PFSK-1 (cell line): ENCODE measurements around the gene EGFL7.

Experiments
- POLR2AphosphoS5 ChIP-seq: IDR thresholded peaks from 2 replicates; pipeline ENCODE4 v1.6.1; 2012; ENCODE audit warnings: low read depth, mild to moderate bottlenecking, control low read depth, low read length, moderate library complexity
- TAF1 ChIP-seq: IDR thresholded peaks from 2 replicates; pipeline ENCODE4 v1.6.1; 2012; ENCODE audit warnings: low read length, control low read depth, borderline replicate concordance; ENCODE audit not compliant: insufficient read depth

DNA sequence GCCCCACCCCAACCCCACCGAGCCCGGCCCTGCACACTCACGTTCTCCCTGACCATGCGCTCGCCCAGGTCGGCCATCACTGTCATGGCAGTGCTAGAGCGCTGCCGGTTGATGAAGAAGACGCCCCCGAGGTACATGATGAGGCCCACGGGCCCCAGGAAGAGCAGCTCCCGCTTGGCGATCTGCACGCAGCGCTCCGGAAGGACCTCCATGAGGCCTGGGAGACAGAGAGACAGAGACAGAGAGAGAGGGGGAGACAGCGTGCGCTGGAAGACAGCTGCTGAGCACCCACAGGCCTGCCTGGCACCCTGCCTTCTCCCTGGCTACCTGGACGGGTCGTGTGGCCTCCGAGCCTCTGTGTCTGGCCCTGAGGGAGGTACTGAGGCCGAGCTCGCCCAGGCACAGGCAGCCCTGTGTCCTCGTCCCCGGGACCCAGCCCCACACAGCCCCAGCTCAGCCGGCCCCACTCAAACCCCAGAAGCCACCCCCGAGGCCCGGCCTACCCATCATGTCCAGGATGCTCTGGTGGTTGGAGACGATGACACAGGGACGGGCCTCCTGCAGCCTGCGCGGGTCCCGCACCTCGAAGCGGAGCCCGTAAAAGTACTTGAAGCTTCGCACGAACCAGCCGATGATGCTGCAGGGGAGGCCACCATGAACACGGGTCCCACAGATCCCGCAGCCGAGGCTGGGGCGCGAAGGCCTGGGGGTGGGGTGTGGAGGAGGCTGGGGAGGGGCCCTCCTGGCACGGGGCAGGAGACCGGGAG lies 14.4 kb downstream of the EGFL7 start:
- TF ChIP-seq TAF1 (no peak), POLR2AphosphoS5 (no peak)
